Placental pericyte (primary cell): ENCODE measurements around the gene FBXL19. TPM values are rescaled to one million over a fixed set of nuclear protein-coding genes. Genes with fewer than 3 reads are reported as not detected.

Source experiments
- small RNA-seq: library from RNA; depleted of rRNA; stranded (forward); fragments of <200 nt; gene quantifications from one replicate; pipeline ENCODE3, GENCODE V24; 2012; ENCODE audit warnings: low replicate concordance
- total RNA-seq: library from RNA; depleted of rRNA; stranded (reverse); fragments of >200 nt; gene quantifications from 2 replicates; pipeline ENCODE4 v1.2.3, GENCODE V29; 2012

Gene FBXL19, protein sequence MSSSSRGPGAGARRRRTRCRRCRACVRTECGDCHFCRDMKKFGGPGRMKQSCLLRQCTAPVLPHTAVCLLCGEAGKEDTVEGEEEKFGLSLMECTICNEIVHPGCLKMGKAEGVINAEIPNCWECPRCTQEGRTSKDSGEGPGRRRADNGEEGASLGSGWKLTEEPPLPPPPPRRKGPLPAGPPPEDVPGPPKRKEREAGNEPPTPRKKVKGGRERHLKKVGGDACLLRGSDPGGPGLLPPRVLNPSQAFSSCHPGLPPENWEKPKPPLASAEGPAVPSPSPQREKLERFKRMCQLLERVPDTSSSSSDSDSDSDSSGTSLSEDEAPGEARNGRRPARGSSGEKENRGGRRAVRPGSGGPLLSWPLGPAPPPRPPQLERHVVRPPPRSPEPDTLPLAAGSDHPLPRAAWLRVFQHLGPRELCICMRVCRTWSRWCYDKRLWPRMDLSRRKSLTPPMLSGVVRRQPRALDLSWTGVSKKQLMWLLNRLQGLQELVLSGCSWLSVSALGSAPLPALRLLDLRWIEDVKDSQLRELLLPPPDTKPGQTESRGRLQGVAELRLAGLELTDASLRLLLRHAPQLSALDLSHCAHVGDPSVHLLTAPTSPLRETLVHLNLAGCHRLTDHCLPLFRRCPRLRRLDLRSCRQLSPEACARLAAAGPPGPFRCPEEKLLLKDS
- total RNA-seq, result 15.1 and 34.9 TPM in 2 replicates

DNA sequence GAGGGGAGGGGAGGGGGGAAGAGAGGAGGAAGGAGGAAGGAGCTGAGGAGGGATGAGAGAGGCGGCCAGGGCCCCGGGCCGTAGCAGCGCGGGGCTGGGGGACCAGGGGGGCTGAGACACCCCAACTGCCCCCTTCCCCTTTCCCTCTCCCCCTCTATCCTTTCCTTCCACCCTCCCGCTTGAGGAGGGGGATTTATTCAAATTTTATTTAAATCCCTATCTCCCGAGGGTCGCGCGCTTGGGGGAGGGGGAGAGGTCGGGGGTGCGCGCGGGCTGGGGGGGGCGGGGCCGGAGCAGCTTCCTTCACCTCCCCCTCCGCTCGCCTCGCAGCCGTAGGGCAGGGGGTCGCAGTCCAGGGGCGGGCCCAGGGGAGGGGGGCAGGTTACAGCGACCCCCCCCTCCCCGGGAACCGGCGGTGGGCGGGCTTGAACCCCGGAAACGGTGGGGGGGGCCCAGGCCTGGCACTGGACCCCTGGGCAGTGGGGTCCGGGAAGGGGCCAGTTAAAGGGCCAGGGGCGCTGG lies at the start of gene FBXL19:
TSS of gene FBXL19 (plus strand) at position 19 of the 522 bp plus-strand sequence. CDS start 2,183 bp downstream, outside the sequence.

DNA sequence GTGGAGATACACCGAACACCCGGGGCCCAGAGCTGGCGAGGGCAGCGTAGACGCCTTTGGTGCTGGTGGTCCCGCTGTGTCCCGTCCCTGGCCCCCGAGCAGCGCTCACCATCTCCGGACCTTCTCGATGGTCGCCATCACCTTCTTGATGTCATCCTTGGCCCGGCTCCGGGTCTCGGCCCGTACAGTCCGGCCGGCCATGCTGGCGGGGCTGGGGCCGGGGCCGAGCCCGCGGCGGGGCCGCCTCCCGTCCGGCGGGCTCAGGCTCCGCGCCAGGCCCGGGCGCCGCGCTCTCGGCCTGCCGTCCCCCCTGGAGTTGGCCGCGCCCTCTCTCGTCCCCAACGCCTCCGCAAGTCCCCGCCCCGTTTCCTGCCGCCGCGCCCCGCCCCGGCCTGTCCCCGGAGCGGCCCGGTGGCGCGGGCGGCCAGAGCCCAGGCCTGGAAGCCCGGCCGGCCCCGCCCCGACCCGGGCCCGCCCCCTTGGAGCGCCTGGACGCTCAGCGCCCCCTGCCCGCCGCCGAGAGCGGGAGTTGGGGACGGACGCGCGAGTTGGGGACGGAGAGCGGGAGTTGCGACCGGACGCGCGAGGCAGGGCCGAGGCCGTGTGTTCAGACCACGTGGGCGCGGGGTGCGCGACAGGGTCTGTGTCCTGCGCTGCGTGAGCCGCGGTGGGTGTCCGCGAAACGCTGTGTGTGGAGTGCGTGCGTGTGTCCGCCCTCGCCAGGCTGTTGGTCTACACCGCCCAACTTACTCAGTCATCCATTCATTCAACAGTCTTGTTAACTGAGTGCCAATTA lies 29.4 kb upstream of the FBXL19 start, which contains the start of gene BCL7C:
TSS of gene BCL7C (minus strand) at position 334 of the 796 bp plus-strand sequence. CDS start at position 201, 133 bp downstream.

DNA sequence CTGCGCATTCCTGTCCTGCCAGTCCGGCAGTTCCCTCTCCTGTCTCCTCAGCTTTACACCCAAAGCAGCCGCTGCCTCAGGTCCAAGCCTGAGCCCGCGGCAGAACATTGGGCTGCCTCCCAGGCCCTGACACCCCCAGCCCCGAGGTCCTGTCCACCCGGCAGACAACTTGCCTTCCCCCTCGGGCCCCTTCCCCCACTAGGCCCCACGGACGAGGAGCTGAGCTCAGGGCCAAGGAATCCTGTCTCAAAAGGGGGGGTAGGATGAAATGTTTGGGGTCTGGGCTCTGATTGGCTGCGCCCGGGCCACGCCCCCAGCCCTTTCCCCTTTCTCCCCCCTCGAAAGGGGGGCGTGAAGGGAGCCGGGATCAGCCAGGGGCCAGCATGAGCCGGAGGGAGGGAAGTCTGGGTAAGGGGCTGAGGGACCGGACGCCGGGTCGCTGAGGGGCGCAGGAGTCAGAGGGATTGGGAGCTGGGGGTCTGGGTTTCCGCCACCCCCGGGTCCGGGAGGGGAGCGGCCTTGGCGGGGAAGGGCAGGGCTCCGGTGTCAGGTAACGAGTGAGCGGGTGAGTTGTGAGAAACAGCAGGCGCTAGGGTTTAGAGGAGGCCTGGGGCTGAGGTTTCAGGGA lies 27.0 kb upstream of the FBXL19 start, which contains the start of gene CTF1:
TSS of gene CTF1 (plus strand) at position 354 of the 628 bp plus-strand sequence. CDS start at position 384, 30 bp downstream.

DNA sequence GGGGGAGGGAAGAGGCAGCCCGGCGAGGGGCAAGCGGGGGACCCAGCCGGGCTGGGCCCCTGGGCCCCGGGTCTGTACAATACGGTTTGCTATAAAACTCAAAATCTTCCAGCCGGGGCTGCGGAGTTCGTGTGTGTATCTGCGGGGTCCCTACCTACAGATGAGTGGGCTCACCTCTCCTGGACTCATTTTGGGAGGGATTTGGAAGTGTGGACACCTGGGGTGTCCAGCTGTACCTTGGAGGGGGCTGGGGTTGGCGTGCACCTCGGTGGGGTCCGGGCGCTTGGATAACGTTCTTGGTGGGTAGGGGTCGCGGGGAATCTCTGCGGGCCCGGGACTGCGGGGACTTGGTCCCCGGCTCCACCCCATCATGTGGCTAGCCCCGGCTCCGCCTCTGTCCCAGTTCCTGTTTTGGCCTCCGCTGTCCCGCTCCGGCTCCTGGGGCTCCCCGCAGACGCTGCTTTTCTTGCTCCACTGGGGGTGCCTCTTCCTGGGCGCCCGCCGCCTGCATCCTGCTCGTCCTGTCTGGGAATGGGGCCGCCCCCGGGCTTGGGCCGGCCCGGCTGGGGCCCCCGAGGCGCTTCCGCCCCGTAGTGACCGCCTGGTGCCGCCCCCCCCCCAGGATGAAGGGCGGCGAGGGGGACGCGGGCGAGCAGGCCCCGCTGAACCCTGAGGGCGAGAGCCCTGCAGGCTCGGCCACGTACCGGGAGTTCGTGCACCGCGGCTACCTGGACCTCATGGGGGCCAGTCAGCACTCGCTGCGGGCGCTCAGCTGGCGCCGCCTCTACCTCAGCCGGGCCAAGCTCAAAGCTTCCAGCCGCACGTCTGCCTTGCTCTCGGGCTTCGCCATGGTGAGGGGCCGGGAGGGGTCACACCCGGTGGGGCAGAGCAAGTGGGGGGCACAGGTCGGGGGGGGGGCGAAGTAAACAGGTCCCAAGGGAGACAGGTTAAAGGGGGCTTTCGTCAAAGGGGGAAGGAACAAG lies 25.6 kb downstream of the FBXL19 start, which contains the start of gene ORAI3:
TSS of gene ORAI3 (plus strand) at position 402 of the 983 bp plus-strand sequence. CDS start at position 624, 222 bp downstream.

DNA sequence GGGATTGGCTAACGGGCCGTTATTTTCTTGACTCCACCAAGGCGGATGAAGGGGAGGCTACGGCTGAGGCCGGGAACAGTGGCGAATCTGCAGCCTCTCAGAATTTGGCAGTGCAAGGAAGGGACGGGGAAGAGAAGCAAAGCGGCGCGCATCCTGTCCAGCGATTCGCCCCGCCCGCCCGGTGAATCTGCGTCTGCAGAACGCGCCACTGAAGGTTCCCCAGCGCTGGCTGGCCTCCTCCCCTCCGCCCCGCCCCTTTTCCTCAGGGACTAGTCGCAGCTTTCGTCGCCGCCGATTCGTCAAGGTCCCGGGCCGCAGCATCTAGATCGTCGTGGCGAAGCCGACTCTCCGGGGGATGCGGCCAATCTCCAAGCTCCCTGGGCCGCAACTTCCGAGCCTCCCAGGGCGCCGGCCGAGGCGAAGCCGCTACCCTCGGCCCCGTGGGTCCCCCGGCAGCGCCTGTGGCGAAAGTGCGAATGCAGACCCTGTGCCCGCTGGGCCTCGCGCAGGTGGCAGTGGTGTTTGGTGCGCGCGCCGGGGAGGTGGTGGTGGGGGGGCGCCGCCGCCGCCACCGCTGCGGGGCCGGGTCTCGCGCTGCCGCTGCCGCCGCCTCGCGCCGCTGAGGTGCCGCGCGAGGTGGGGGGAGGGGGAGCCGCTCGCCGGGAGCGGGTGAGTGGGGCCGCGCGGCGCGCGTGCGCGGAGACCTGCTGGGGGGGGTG lies 34.2 kb downstream of the FBXL19 start, which contains the start of gene SETD1A:
TSS of gene SETD1A (plus strand) at position 299 of the 719 bp plus-strand sequence. CDS start 978 bp downstream, outside the sequence.

DNA sequence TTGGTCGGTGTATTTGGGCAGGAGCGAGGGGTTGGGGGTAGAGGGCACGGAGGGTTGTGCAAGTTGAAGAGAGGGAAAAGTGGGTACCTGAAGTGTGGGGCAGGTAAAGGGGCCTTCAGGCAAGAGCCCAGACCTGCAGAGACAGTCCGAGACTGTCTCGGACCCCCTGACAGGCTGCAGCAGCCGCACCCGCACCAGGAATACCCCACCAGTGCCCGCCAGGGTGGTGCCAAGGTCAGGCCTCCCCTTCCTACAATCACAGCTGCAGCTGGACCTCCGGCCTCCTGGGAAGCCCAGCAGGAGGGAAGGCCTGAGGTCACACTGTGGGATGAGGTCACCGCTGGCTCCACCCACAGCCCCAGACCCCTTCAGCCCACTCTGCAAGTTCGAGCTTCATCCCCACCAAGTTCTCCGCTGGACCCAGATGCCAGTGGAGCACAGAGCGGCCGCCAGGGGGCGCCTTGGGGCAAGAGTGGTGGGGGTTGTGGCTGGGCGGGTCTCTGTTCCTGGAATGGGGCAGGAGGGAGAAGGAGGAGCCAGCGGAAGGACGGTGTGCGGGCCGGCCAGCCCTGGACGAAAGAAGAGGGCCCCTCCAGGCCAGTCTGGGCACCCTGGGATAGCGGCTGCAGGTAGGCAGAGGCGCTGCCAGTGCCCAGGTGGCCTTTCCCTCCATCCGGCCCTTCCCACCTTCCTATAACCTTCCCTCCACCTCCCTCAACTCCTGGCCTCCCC lies 61.5 kb downstream of the FBXL19 start, which contains the start of gene HSD3B7:
TSS of gene HSD3B7 (plus strand) at position 539 of the 732 bp plus-strand sequence. CDS start 452 bp downstream, outside the sequence.

Small RNA genes lying within 50 kb of the gene (small RNA-seq; reads per million reads assigned to genes)
- gene AC135048.1 (not detected), gene MIR4519 (not detected), gene MIR762 (not detected)

Other genes starting within 250 kb of the FBXL19 start
- 16.2 and 30.4 TPM in 2 replicates for gene SRCAP, start 224.4 kb upstream of the FBXL19 start, total RNA-seq
- gene PHKG2, start 175.1 kb upstream of the FBXL19 start, total RNA-seq, result 29.1 and 30.1 TPM in 2 replicates
- 2.2 and 4.9 TPM in 2 replicates for gene CFAP119, start 161.5 kb upstream of the FBXL19 start, total RNA-seq
- 76.2 and 111 TPM in 2 replicates for gene RNF40, start 161.2 kb upstream of the FBXL19 start, total RNA-seq
- 16.4 and 18.6 TPM in 2 replicates for gene ZNF629, start 136.4 kb upstream of the FBXL19 start, total RNA-seq
- 14.7 and 46.8 TPM in 2 replicates for gene BCL7C, start 29.5 kb upstream of the FBXL19 start, total RNA-seq
- 2.0 and 4.4 TPM in 2 replicates for gene CTF1, start 27.0 kb upstream of the FBXL19 start, total RNA-seq
- gene ORAI3, start 25.5 kb downstream of the FBXL19 start, total RNA-seq, result 35.5 and 84.9 TPM in 2 replicates
- gene SETD1A, start 34.2 kb downstream of the FBXL19 start, total RNA-seq, result 5.0 and 5.2 TPM in 2 replicates
- 7.0 and 37.9 TPM in 2 replicates for gene HSD3B7, start 61.6 kb downstream of the FBXL19 start, total RNA-seq
- gene STX1B, start 87.1 kb downstream of the FBXL19 start, total RNA-seq, result 1.1 and 3.0 TPM in 2 replicates
- gene STX4, start 110.0 kb downstream of the FBXL19 start, total RNA-seq, result 24.8 and 42.5 TPM in 2 replicates
- 21.7 and 31.2 TPM in 2 replicates for gene ZNF668, start 150.7 kb downstream of the FBXL19 start, total RNA-seq
- 17.5 and 18.2 TPM in 2 replicates for gene ZNF646, start 150.8 kb downstream of the FBXL19 start, total RNA-seq
- gene PRSS53, start 165.4 kb downstream of the FBXL19 start, total RNA-seq, result 0.88 and 2.0 TPM in 2 replicates
- 69.2 and 82.9 TPM in 2 replicates for gene VKORC1, start 171.2 kb downstream of the FBXL19 start, total RNA-seq
- 51.0 and 56.0 TPM in 2 replicates for gene BCKDK, start 184.8 kb downstream of the FBXL19 start, total RNA-seq
- gene KAT8, start 194.1 kb downstream of the FBXL19 start, total RNA-seq, result 35.0 and 35.4 TPM in 2 replicates
- gene PRSS8, start 212.2 kb downstream of the FBXL19 start, total RNA-seq, result not detected in 2 replicates
- not detected in 2 replicates for gene PRSS36, start 226.5 kb downstream of the FBXL19 start, total RNA-seq